Measurements from ENCODE around the gene IGFBP2.

Gene IGFBP2

GRCh38 chr2:216644842-216645635 is 11.8 kb downstream of the IGFBP2 start:
- DNase-seq, result no peak

GRCh38 chr2:216645636-216645950 is 12.4 kb downstream of the IGFBP2 start:
- no peak for DNase-seq

- no peak for DNase-seq
Measured at GRCh38 chr2:216646116-216646515, 12.9 kb downstream of the IGFBP2 start.

- no peak for DNase-seq
Measured at GRCh38 chr2:216648105-216648504, 14.9 kb downstream of the IGFBP2 start.

GRCh38 chr2:216649574-216649973 is 16.4 kb downstream of the IGFBP2 start:
- DNase-seq, result no peak

GRCh38 chr2:216650626-216651257 is 17.5 kb downstream of the IGFBP2 start:
- no peak for DNase-seq

- no peak for DNase-seq
Measured at GRCh38 chr2:216651351-216651881, 18.2 kb downstream of the IGFBP2 start.

- DNase-seq, result no peak
Measured at GRCh38 chr2:216652566-216652965, 19.3 kb downstream of the IGFBP2 start.

- DNase-seq, result no peak
Measured at GRCh38 chr2:216653093-216653799, 20.0 kb downstream of the IGFBP2 start.

- DNase-seq, result no peak
Measured at GRCh38 chr2:216653931-216654365, 20.7 kb downstream of the IGFBP2 start.

GRCh38 chr2:216654528-216655052 is 21.4 kb downstream of the IGFBP2 start:
- DNase-seq, result no peak

GRCh38 chr2:216657086-216657855 is 24.1 kb downstream of the IGFBP2 start:
- DNase-seq, result no peak

GRCh38 chr2:216657980-216658379 is 24.8 kb downstream of the IGFBP2 start:
- DNase-seq, result no peak

GRCh38 chr2:216658757-216659156 is 25.5 kb downstream of the IGFBP2 start:
- DNase-seq, result no peak

GRCh38 chr2:216659276-216659675 is 26.1 kb downstream of the IGFBP2 start:
- no peak for DNase-seq

- DNase-seq, result no peak
Measured at GRCh38 chr2:216660496-216660895, 27.3 kb downstream of the IGFBP2 start.

- no peak for DNase-seq
Measured at GRCh38 chr2:216661051-216661450, 27.8 kb downstream of the IGFBP2 start.

- DNase-seq, result no peak
Measured at GRCh38 chr2:216661639-216662375, 28.6 kb downstream of the IGFBP2 start.

GRCh38 chr2:216663106-216663505 is 29.9 kb downstream of the IGFBP2 start:
- no peak for DNase-seq

GRCh38 chr2:216663846-216664245 is 30.6 kb downstream of the IGFBP2 start:
- no peak for DNase-seq

- no peak for DNase-seq
Measured at GRCh38 chr2:216664593-216665034, 31.4 kb downstream of the IGFBP2 start.

GRCh38 chr2:216665242-216665641 is 32.0 kb downstream of the IGFBP2 start:
- DNase-seq, result peak; percentile 66

All from femur (tissue), 1 donor.